Neural cell (in vitro differentiated cells): ENCODE measurements around the gene NUDT1. TPM values are rescaled to one million over a fixed set of nuclear protein-coding genes. Genes with fewer than 3 reads are reported as not detected.

Source experiments
- H2AFZ ChIP-seq: fragments of 200-600, 300-800 bp; sonication (generic), shearing (Covaris generic); 2 replicates; pipeline ENCODE4 v1.6.0; 2014; ENCODE audit warnings: low read depth, mild to moderate bottlenecking, antibody characterized with exemption, low read length, moderate library complexity
- H3F3A ChIP-seq: fragments of 200-600 bp; shearing (Covaris generic); 2 replicates; pipeline ENCODE4 v1.6.1; 2016; ENCODE audit warnings: mild to moderate bottlenecking, moderate library complexity, mixed read lengths, antibody characterized with exemption, low read length; ENCODE audit not compliant: insufficient read depth, poor library complexity, severe bottlenecking
- H3K27ac ChIP-seq: fragments of 200-600, 300-800 bp; sonication (generic), shearing (Covaris generic); 2 replicates; pipeline ENCODE4 v1.5.1; 2014; ENCODE audit warnings: mild to moderate bottlenecking, low read length, moderate library complexity
- H3K27me3 ChIP-seq: fragments of 300-800, 200-600 bp; sonication (generic), shearing (Covaris generic); 2 replicates; pipeline ENCODE4 v1.6.0; 2014; ENCODE audit warnings: mild to moderate bottlenecking, low read depth, low read length, moderate library complexity; ENCODE audit not compliant: insufficient read depth
- H3K36me3 ChIP-seq: fragments of 300-800, 200-600 bp; sonication (generic), shearing (Covaris generic); 2 replicates; pipeline ENCODE4 v1.5.1; 2014; ENCODE audit warnings: mild to moderate bottlenecking, antibody characterized with exemption, low read length, moderate library complexity; ENCODE audit not compliant: insufficient read depth
- H3K4me2 ChIP-seq: fragments of 300-800, 200-600 bp; sonication (generic), shearing (Covaris generic); 2 replicates; pipeline ENCODE4 v1.6.0; 2014; ENCODE audit warnings: mild to moderate bottlenecking, low read length
- H3K4me3 ChIP-seq: fragments of 300-800, 200-600 bp; sonication (generic), shearing (Covaris generic); 2 replicates; pipeline ENCODE4 v1.5.1; 2014; ENCODE audit warnings: mild to moderate bottlenecking, low read length, moderate library complexity
- H3K79me2 ChIP-seq: fragments of 200-600 bp; shearing (Covaris generic); replicated peaks from 2 replicates; pipeline ENCODE4 v1.6.0; 2014; ENCODE audit warnings: mild to moderate bottlenecking, low read length, moderate library complexity; ENCODE audit not compliant: insufficient read depth
- H3K9ac ChIP-seq: fragments of 300-800, 200-600 bp; sonication (generic), shearing (Covaris generic); 2 replicates; pipeline ENCODE4 v1.6.1; 2016; ENCODE audit warnings: mild to moderate bottlenecking, low read length, mixed read lengths
- H3K9me2 ChIP-seq: fragments of 200-600 bp; shearing (Covaris generic); 2 replicates; pipeline ENCODE4 v1.6.1; 2016; ENCODE audit warnings: mild to moderate bottlenecking, low read length, mixed read lengths; ENCODE audit not compliant: insufficient read depth
- H3K9me3 ChIP-seq: fragments of 200-600, 300-800 bp; sonication (generic), shearing (Covaris generic); 2 replicates; pipeline ENCODE4 v1.6.1; 2016; ENCODE audit warnings: mild to moderate bottlenecking, mixed run types, low read length, moderate library complexity, mixed read lengths
- H4K20me1 ChIP-seq: fragments of 200-600 bp; shearing (Covaris generic); 2 replicates; pipeline ENCODE4 v1.6.1; 2016; ENCODE audit warnings: mild to moderate bottlenecking, mixed run types; ENCODE audit not compliant: insufficient read depth
- EP300 ChIP-seq: fragments of 450-650 bp; conservative IDR thresholded peaks from 2 replicates; pipeline ENCODE4 v1.6.1; 2014; ENCODE audit warnings: antibody characterized with exemption, mild to moderate bottlenecking, moderate library complexity; ENCODE audit not compliant: poor library complexity, severe bottlenecking
- EZH2 ChIP-seq: fragments of 200-600, 300-800 bp; shearing (Covaris generic), sonication (generic); IDR thresholded peaks from 2 replicates; pipeline ENCODE4 v1.6.1; 2014; ENCODE audit warnings: antibody characterized with exemption, low read length, borderline replicate concordance, mild to moderate bottlenecking; ENCODE audit not compliant: insufficient read depth, poor library complexity, severe bottlenecking
- MXI1 ChIP-seq: fragments of 450-650 bp; conservative IDR thresholded peaks from 2 replicates; pipeline ENCODE4 v1.6.1; 2014; ENCODE audit warnings: antibody characterized with exemption, mild to moderate bottlenecking; ENCODE audit not compliant: poor library complexity, severe bottlenecking
- POLR2AphosphoS5 ChIP-seq: IDR thresholded peaks from 2 replicates; pipeline ENCODE4 v1.6.1; 2012
- RAD21 ChIP-seq: fragments of 450-650 bp; conservative IDR thresholded peaks from 2 replicates; pipeline ENCODE4 v1.6.1; 2014; ENCODE audit warnings: antibody characterized with exemption, mild to moderate bottlenecking, moderate library complexity
- SMC3 ChIP-seq: fragments of 450-650 bp; conservative IDR thresholded peaks from 2 replicates; pipeline ENCODE4 v1.6.1; 2014; ENCODE audit warnings: antibody characterized with exemption, mild to moderate bottlenecking, moderate library complexity; ENCODE audit not compliant: poor library complexity
- TAF1 ChIP-seq: IDR thresholded peaks from 2 replicates; pipeline ENCODE4 v1.6.1; 2012; ENCODE audit warnings: low read depth
- polyA plus RNA-seq: library from polyadenylated mRNA; depleted of rRNA; stranded (reverse); fragments of >200 nt; gene quantifications from 2 replicates; pipeline ENCODE4 v1.2.3, GENCODE V29; 2014
- TF ChIP-seq, protein P1 (sequence below): fragments of 450-650 bp; IDR thresholded peaks from 2 replicates; pipeline ENCODE4 v1.5.1; 2014; ENCODE audit warnings: antibody characterized with exemption, mild to moderate bottlenecking, moderate library complexity; ENCODE audit not compliant: poor library complexity, severe bottlenecking
- TF ChIP-seq, protein P2 (sequence below): IDR thresholded peaks from 2 replicates; pipeline ENCODE4 v1.6.1; 2012; ENCODE audit warnings: borderline replicate concordance

NUDT1 gene
- polyA plus RNA-seq, 1 donor from 2014 or later = 67.8 TPM

DNA sequence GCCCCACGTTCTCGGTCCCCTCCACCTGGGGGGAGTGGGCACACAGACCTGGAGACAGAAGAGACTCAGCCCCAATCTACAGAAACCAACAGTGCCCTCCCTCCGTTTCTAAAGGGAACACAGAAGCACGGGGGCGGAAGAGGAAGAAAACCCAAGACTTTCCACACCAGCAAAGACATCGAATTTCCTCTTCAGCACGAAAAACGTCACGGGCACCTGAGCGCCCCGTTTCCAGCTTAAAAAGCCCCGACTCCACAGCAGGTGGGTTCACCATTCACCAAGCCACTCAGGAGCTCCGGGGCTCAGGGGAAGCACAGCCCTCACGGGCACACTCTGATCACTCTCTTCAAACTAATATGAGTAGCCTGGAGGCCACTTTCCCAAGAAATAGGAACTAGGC is 19.6 kb downstream of the NUDT1 start:
- Histone ChIP-seq H3K36me3 (no peaks in the 10 kb centered on the region), H3K9me3 (no peaks in the 10 kb centered on the region), H3K9ac (no peak overlapping the region), H4K20me1 (no peaks in the 10 kb centered on the region), H3K4me2 (no peak overlapping the region), H3K27me3 (no peaks in the 10 kb centered on the region), H3F3A (no peaks in the 10 kb centered on the region), H3K27ac (no peak overlapping the region), H2AFZ (no peak overlapping the region), H3K9me2 (no peaks in the 10 kb centered on the region), H3K4me3 (no peak overlapping the region), H3K79me2 (no peaks in the 10 kb centered on the region)
- no peak for TF ChIP-seq EP300
- TF ChIP-seq, protein P1, sequence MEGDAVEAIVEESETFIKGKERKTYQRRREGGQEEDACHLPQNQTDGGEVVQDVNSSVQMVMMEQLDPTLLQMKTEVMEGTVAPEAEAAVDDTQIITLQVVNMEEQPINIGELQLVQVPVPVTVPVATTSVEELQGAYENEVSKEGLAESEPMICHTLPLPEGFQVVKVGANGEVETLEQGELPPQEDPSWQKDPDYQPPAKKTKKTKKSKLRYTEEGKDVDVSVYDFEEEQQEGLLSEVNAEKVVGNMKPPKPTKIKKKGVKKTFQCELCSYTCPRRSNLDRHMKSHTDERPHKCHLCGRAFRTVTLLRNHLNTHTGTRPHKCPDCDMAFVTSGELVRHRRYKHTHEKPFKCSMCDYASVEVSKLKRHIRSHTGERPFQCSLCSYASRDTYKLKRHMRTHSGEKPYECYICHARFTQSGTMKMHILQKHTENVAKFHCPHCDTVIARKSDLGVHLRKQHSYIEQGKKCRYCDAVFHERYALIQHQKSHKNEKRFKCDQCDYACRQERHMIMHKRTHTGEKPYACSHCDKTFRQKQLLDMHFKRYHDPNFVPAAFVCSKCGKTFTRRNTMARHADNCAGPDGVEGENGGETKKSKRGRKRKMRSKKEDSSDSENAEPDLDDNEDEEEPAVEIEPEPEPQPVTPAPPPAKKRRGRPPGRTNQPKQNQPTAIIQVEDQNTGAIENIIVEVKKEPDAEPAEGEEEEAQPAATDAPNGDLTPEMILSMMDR = no peak
- TF ChIP-seq SMC3 = no peak
- TF ChIP-seq, protein P2, sequence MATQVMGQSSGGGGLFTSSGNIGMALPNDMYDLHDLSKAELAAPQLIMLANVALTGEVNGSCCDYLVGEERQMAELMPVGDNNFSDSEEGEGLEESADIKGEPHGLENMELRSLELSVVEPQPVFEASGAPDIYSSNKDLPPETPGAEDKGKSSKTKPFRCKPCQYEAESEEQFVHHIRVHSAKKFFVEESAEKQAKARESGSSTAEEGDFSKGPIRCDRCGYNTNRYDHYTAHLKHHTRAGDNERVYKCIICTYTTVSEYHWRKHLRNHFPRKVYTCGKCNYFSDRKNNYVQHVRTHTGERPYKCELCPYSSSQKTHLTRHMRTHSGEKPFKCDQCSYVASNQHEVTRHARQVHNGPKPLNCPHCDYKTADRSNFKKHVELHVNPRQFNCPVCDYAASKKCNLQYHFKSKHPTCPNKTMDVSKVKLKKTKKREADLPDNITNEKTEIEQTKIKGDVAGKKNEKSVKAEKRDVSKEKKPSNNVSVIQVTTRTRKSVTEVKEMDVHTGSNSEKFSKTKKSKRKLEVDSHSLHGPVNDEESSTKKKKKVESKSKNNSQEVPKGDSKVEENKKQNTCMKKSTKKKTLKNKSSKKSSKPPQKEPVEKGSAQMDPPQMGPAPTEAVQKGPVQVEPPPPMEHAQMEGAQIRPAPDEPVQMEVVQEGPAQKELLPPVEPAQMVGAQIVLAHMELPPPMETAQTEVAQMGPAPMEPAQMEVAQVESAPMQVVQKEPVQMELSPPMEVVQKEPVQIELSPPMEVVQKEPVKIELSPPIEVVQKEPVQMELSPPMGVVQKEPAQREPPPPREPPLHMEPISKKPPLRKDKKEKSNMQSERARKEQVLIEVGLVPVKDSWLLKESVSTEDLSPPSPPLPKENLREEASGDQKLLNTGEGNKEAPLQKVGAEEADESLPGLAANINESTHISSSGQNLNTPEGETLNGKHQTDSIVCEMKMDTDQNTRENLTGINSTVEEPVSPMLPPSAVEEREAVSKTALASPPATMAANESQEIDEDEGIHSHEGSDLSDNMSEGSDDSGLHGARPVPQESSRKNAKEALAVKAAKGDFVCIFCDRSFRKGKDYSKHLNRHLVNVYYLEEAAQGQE = no peak
- TF ChIP-seq TAF1 = no peak
- no peak for TF ChIP-seq EZH2
- TF ChIP-seq MXI1 = no peak
- no peak for TF ChIP-seq POLR2AphosphoS5
- TF ChIP-seq RAD21 = no peak

DNA sequence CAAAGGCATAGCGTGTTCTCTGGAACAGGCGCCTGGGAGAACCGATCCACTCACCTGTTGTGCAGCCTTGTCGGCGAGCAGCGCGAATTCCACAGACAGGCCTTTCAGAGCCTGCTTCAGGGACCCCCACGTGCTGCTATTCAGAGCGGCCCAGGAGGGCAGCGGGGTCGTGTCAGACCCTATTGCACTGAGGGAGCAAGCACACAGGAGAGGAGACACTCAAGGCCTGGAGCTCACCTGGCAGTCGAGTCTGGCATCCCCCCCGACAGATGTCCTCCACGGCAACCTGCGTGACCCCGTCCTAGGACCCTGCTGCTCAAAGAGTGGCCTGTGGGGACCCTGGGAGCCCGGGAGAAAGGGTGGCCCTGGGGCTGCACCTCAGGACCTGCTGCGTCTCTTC is 21.1 kb downstream of the NUDT1 start:
- H3K9me3 ChIP-seq = no peaks in the 10 kb centered on the region
- H3K9me2 ChIP-seq = no peaks in the 10 kb centered on the region
- no peak overlapping the region for H3K4me2 ChIP-seq
- no peaks in the 10 kb centered on the region for H3F3A ChIP-seq
- H3K79me2 ChIP-seq = no peaks in the 10 kb centered on the region
- no peak overlapping the region for H3K4me3 ChIP-seq
- no peak overlapping the region for H3K27ac ChIP-seq
- H3K27me3 ChIP-seq = no peaks in the 10 kb centered on the region
- no peak overlapping the region for H2AFZ ChIP-seq
- TF ChIP-seq SMC3 (no peak), EZH2 (no peak), TAF1 (no peak), POLR2AphosphoS5 (no peak), EP300 (no peak), RAD21 (no peak), MXI1 (no peak)
- TF ChIP-seq, protein P2 = no peak
- TF ChIP-seq, protein P1 = no peak
- no peaks in the 10 kb centered on the region for H4K20me1 ChIP-seq
- no peaks in the 10 kb centered on the region for H3K36me3 ChIP-seq
- H3K9ac ChIP-seq = no peak overlapping the region
